ENCODE data around the gene SMAD3.

The SMAD3 gene

GRCh38 chr15:67093504-67093862 is 28.1 kb downstream of the SMAD3 start:
- H3K27me3 ChIP-seq (ENCODE audit: control insufficient read depth, insufficient read depth, low read length) = no peaks in the 10 kb centered on the region
- H3K27ac ChIP-seq (ENCODE audit: low read depth, low read length) = no peak overlapping the region
- H3K4me1 ChIP-seq (ENCODE audit: control insufficient read depth, insufficient read depth, low read length) = peaks cover 34% of the 10 kb centered on the region
- no peak overlapping the region for H3K9ac ChIP-seq (ENCODE audit: low read depth, low read length)
- no peaks in the 10 kb centered on the region for H3K9me3 ChIP-seq (ENCODE audit: control insufficient read depth, insufficient read depth, low read length)
- H3K36me3 ChIP-seq (ENCODE audit: control insufficient read depth, insufficient read depth, low read length) = peaks cover 2% of the 10 kb centered on the region; the same call in 1 of the 2 replicates
- no peak overlapping the region for H3K4me3 ChIP-seq (ENCODE audit: low read depth, low read length)

GRCh38 chr15:67094001-67094826 is 28.8 kb downstream of the SMAD3 start:
- H3K27ac ChIP-seq (ENCODE audit: low read depth, low read length) = no peak overlapping the region
- H3K4me3 ChIP-seq (ENCODE audit: low read depth, low read length) = no peak overlapping the region
- peaks cover 33% of the 10 kb centered on the region for H3K4me1 ChIP-seq (ENCODE audit: control insufficient read depth, insufficient read depth, low read length)

GRCh38 chr15:67095912-67096311 is 30.5 kb downstream of the SMAD3 start:
- no peaks in the 10 kb centered on the region for H3K9me3 ChIP-seq (ENCODE audit: control insufficient read depth, insufficient read depth, low read length)
- H3K36me3 ChIP-seq (ENCODE audit: control insufficient read depth, insufficient read depth, low read length) = peaks cover 2% of the 10 kb centered on the region; the same call in 1 of the 2 replicates
- H3K4me1 ChIP-seq (ENCODE audit: control insufficient read depth, insufficient read depth, low read length) = peaks cover 21% of the 10 kb centered on the region
- no peak overlapping the region for H3K9ac ChIP-seq (ENCODE audit: low read depth, low read length)
- H3K27ac ChIP-seq (ENCODE audit: low read depth, low read length) = no peak overlapping the region
- H3K27me3 ChIP-seq (ENCODE audit: control insufficient read depth, insufficient read depth, low read length) = no peaks in the 10 kb centered on the region
- H3K4me3 ChIP-seq (ENCODE audit: low read depth, low read length) = no peak overlapping the region

More at GRCh38 chr15:67094001-67094826, 28.8 kb downstream of the SMAD3 start:
- H3K36me3 ChIP-seq (ENCODE audit: control insufficient read depth, insufficient read depth, low read length) = peaks cover 2% of the 10 kb centered on the region; the same call in 1 of the 2 replicates
- H3K9me3 ChIP-seq (ENCODE audit: control insufficient read depth, insufficient read depth, low read length) = no peaks in the 10 kb centered on the region
- H3K27me3 ChIP-seq (ENCODE audit: control insufficient read depth, insufficient read depth, low read length) = no peaks in the 10 kb centered on the region
- H3K9ac ChIP-seq (ENCODE audit: low read depth, low read length) = no peak overlapping the region

GRCh38 chr15:67096546-67097294 is 31.3 kb downstream of the SMAD3 start:
- Histone ChIP-seq H3K4me3 (ENCODE audit: low read depth, low read length) (no peak overlapping the region), H3K9me3 (ENCODE audit: control insufficient read depth, insufficient read depth, low read length) (no peaks in the 10 kb centered on the region), H3K27ac (ENCODE audit: low read depth, low read length) (no peak overlapping the region), H3K27me3 (ENCODE audit: control insufficient read depth, insufficient read depth, low read length) (no peaks in the 10 kb centered on the region), H3K4me1 (ENCODE audit: control insufficient read depth, insufficient read depth, low read length) (peaks cover 12% of the 10 kb centered on the region), H3K36me3 (ENCODE audit: control insufficient read depth, insufficient read depth, low read length) (peaks cover 2% of the 10 kb centered on the region; the same call in 1 of the 2 replicates), H3K9ac (ENCODE audit: low read depth, low read length) (no peak overlapping the region)

GRCh38 chr15:67097424-67097823 is 32.0 kb downstream of the SMAD3 start:
- Histone ChIP-seq H3K9me3 (ENCODE audit: control insufficient read depth, insufficient read depth, low read length) (no peaks in the 10 kb centered on the region), H3K4me3 (ENCODE audit: low read depth, low read length) (no peak overlapping the region), H3K4me1 (ENCODE audit: control insufficient read depth, insufficient read depth, low read length) (peaks cover 5% of the 10 kb centered on the region), H3K9ac (ENCODE audit: low read depth, low read length) (no peak overlapping the region), H3K27me3 (ENCODE audit: control insufficient read depth, insufficient read depth, low read length) (no peaks in the 10 kb centered on the region), H3K36me3 (ENCODE audit: control insufficient read depth, insufficient read depth, low read length) (peaks cover 2% of the 10 kb centered on the region; the same call in 1 of the 2 replicates), H3K27ac (ENCODE audit: low read depth, low read length) (no peak overlapping the region)

GRCh38 chr15:67097930-67098740 is 32.7 kb downstream of the SMAD3 start:
- Histone ChIP-seq H3K9me3 (ENCODE audit: control insufficient read depth, insufficient read depth, low read length) (no peaks in the 10 kb centered on the region), H3K4me1 (ENCODE audit: control insufficient read depth, insufficient read depth, low read length) (no peaks in the 10 kb centered on the region), H3K36me3 (ENCODE audit: control insufficient read depth, insufficient read depth, low read length) (peaks cover 2% of the 10 kb centered on the region; the same call in 1 of the 2 replicates), H3K27ac (ENCODE audit: low read depth, low read length) (no peak overlapping the region), H3K27me3 (ENCODE audit: control insufficient read depth, insufficient read depth, low read length) (no peaks in the 10 kb centered on the region), H3K9ac (ENCODE audit: low read depth, low read length) (no peak overlapping the region), H3K4me3 (ENCODE audit: low read depth, low read length) (no peak overlapping the region)

GRCh38 chr15:67098768-67099282 is 33.4 kb downstream of the SMAD3 start:
- Histone ChIP-seq H3K9ac (ENCODE audit: low read depth, low read length) (no peak overlapping the region), H3K36me3 (ENCODE audit: control insufficient read depth, insufficient read depth, low read length) (peaks cover 2% of the 10 kb centered on the region; the same call in 1 of the 2 replicates), H3K4me1 (ENCODE audit: control insufficient read depth, insufficient read depth, low read length) (peaks cover 6% of the 10 kb centered on the region), H3K27me3 (ENCODE audit: control insufficient read depth, insufficient read depth, low read length) (no peaks in the 10 kb centered on the region), H3K9me3 (ENCODE audit: control insufficient read depth, insufficient read depth, low read length) (no peaks in the 10 kb centered on the region), H3K4me3 (ENCODE audit: low read depth, low read length) (no peak overlapping the region), H3K27ac (ENCODE audit: low read depth, low read length) (no peak overlapping the region)

- H3K36me3 ChIP-seq (ENCODE audit: control insufficient read depth, insufficient read depth, low read length) = no peaks in the 10 kb centered on the region
- H3K27me3 ChIP-seq (ENCODE audit: control insufficient read depth, insufficient read depth, low read length) = no peaks in the 10 kb centered on the region
- H3K27ac ChIP-seq (ENCODE audit: low read depth, low read length) = no peak overlapping the region
- no peak overlapping the region for H3K4me3 ChIP-seq (ENCODE audit: low read depth, low read length)
- H3K9me3 ChIP-seq (ENCODE audit: control insufficient read depth, insufficient read depth, low read length) = no peaks in the 10 kb centered on the region
- H3K9ac ChIP-seq (ENCODE audit: low read depth, low read length) = no peak overlapping the region
- peaks cover 9% of the 10 kb centered on the region for H3K4me1 ChIP-seq (ENCODE audit: control insufficient read depth, insufficient read depth, low read length)
These were observed 34.9 kb downstream of the SMAD3 start for GRCh38 chr15:67100124-67100791.

- Histone ChIP-seq H3K9ac (ENCODE audit: low read depth, low read length) (no peak overlapping the region), H3K27ac (ENCODE audit: low read depth, low read length) (no peak overlapping the region), H3K4me3 (ENCODE audit: low read depth, low read length) (no peak overlapping the region), H3K27me3 (ENCODE audit: control insufficient read depth, insufficient read depth, low read length) (no peaks in the 10 kb centered on the region), H3K4me1 (ENCODE audit: control insufficient read depth, insufficient read depth, low read length) (peaks cover 14% of the 10 kb centered on the region), H3K36me3 (ENCODE audit: control insufficient read depth, insufficient read depth, low read length) (no peaks in the 10 kb centered on the region), H3K9me3 (ENCODE audit: control insufficient read depth, insufficient read depth, low read length) (no peaks in the 10 kb centered on the region)
These were observed 35.6 kb downstream of the SMAD3 start for GRCh38 chr15:67100801-67101581.

Measured in HUES48 (cell line).